H1 (cell line): ENCODE measurements around the gene GATC. TPM values are rescaled to one million over a fixed set of nuclear protein-coding genes. Genes with fewer than 3 reads are reported as not detected.

Experiments used
- CTCF ChIA-PET: fragments of 300-600 bp; sonication (Branson Sonifier 250); formaldehyde crosslinking; loops from one replicate; lab custom pipeline; 2021; ENCODE audit not compliant: partially characterized antibody; lab: Charles Lee
- POLR2A ChIA-PET: fragments of 300-600 bp; sonication (Branson Sonifier 250); formaldehyde crosslinking; loops from one replicate; lab custom pipeline; 2021; ENCODE audit warnings: inconsistent platforms; ENCODE audit not compliant: partially characterized antibody; lab: Charles Lee
- DNase-seq, 2 experiments: peaks; one replicate each; pipeline versions ENCODE4 v3.0.0 to v3.0.0-alpha.2; 2010 to 2022; ENCODE audit warnings: low spot score in 2 of 2, low read depth in 1 of 2, mixed read lengths in 1 of 2
- FAIRE-seq: peaks from 2 replicates; lab custom pipeline; 2011; peaks lifted over from hg19 to GRCh38; lab: Jason Lieb, UNC
- H2AFZ ChIP-seq: 2 replicates; pipeline ENCODE4 v1.8.1; 2012; ENCODE audit warnings: low read length, inconsistent platforms
- H2AK5ac ChIP-seq: 2 replicates; pipeline ENCODE4 v1.6.1; 2013; ENCODE audit warnings: low read depth, low read length
- H2BK120ac ChIP-seq: replicated peaks from 2 replicates; pipeline ENCODE3; 2013; ENCODE audit warnings: low read depth, low read length, inconsistent platforms
- H2BK12ac ChIP-seq: 2 replicates; pipeline ENCODE4 v1.6.1; 2013; ENCODE audit warnings: low read depth, low read length
- H2BK15ac ChIP-seq: 2 replicates; pipeline ENCODE4 v1.6.1; 2013; ENCODE audit warnings: low read length
- H2BK20ac ChIP-seq: 2 replicates; pipeline ENCODE4 v1.6.1; 2013; ENCODE audit warnings: low read length
- H2BK5ac ChIP-seq: 2 replicates; pipeline ENCODE4 v1.6.1; 2013; ENCODE audit warnings: low read depth, low read length
- H3K14ac ChIP-seq: 2 replicates; pipeline ENCODE4 v1.6.1; 2013; ENCODE audit warnings: inconsistent platforms; ENCODE audit not compliant: insufficient read length
- H3K18ac ChIP-seq: 2 replicates; pipeline ENCODE4 v1.6.1; 2013; ENCODE audit warnings: low read length; ENCODE audit errors: extremely low read depth
- H3K23ac ChIP-seq: 2 replicates; pipeline ENCODE4 v1.6.1; 2013; ENCODE audit warnings: inconsistent platforms; ENCODE audit not compliant: insufficient read length
- H3K23me2 ChIP-seq: 2 replicates; pipeline ENCODE4 v1.6.1; 2013; ENCODE audit warnings: low read depth, low read length
- H3K27ac ChIP-seq: 2 replicates; pipeline ENCODE4 v1.6.1; 2011; ENCODE audit warnings: low read depth, low read length, inconsistent platforms
- H3K27me3 ChIP-seq, 4 experiments: replicated peaks in 1 of 4; 1 replicate in 1 of 4; 2 replicates in 3 of 4; pipeline versions ENCODE4 v1.6.1 to v1.8.1; 2011 to 2013; ENCODE audit warnings: low read length in 3 of 4, mild to moderate bottlenecking in 3 of 4, inconsistent platforms in 2 of 4, mixed read lengths in 2 of 4, moderate library complexity in 1 of 4; ENCODE audit not compliant: control insufficient read depth in 3 of 4, insufficient read depth in 3 of 4; ENCODE audit errors: extremely low read depth in 1 of 4
- H3K36me3 ChIP-seq, 4 experiments: 2 replicates each; pipeline versions ENCODE4 v1.6.1 to v1.8.1; 2011 to 2013; ENCODE audit warnings: mild to moderate bottlenecking in 4 of 4, low read length in 3 of 4, moderate library complexity in 2 of 4, control low read depth in 1 of 4, inconsistent platforms in 1 of 4; ENCODE audit not compliant: insufficient read depth in 4 of 4, control insufficient read depth in 2 of 4
- H3K4ac ChIP-seq: replicated peaks from 2 replicates; pipeline ENCODE3; 2013; ENCODE audit warnings: low read length, low read depth, mixed read lengths, inconsistent platforms; ENCODE audit not compliant: insufficient read length
- H3K4me1 ChIP-seq, 4 experiments: replicated peaks in 1 of 4; 1 replicate in 1 of 4; 2 replicates in 3 of 4; pipeline versions ENCODE4 v1.6.1 to v1.8.1; 2011 to 2013; ENCODE audit warnings: low read length in 3 of 4, inconsistent platforms in 2 of 4, mixed read lengths in 1 of 4; ENCODE audit not compliant: insufficient read depth in 4 of 4, control insufficient read depth in 3 of 4
- H3K4me2 ChIP-seq, 2 experiments: 2 replicates each; pipeline versions ENCODE4 v1.6.1 to v1.8.1; 2011 to 2013; ENCODE audit warnings: low read depth in 2 of 2, low read length in 2 of 2, control low read depth in 1 of 2, inconsistent platforms in 1 of 2, mild to moderate bottlenecking in 1 of 2; ENCODE audit not compliant: insufficient read depth in 1 of 2
- H3K4me3 ChIP-seq, 4 experiments: fragments of 200-600, 300-600 bp in 1 of 4; sonication (generic), shearing (Covaris generic), sonication (Bioruptor Twin) in 1 of 4; 2 replicates each; pipeline versions ENCODE4 v1.5.1 to v1.8.1; 2011 to 2016; ENCODE audit warnings: low read length in 4 of 4, low read depth in 3 of 4, control low read depth in 2 of 4, inconsistent platforms in 2 of 4, mild to moderate bottlenecking in 2 of 4, mixed read lengths in 1 of 4, moderate library complexity in 1 of 4; ENCODE audit not compliant: insufficient read depth in 2 of 4; ENCODE audit errors: extremely low read depth in 1 of 4
- H3K56ac ChIP-seq: replicated peaks from 2 replicates; pipeline ENCODE3; 2013; ENCODE audit warnings: low read depth, mild to moderate bottlenecking, mixed read lengths, low read length, inconsistent platforms; ENCODE audit not compliant: insufficient read length
- H3K79me1 ChIP-seq: 2 replicates; pipeline ENCODE4 v1.6.1; 2013; ENCODE audit warnings: low read depth, low read length, control low read depth
- H3K79me2 ChIP-seq, 2 experiments: 2 replicates each; pipeline versions ENCODE4 v1.6.1 to v1.8.1; 2012 to 2013; ENCODE audit warnings: low read length in 2 of 2, mild to moderate bottlenecking in 2 of 2, inconsistent platforms in 1 of 2; ENCODE audit not compliant: insufficient read depth in 2 of 2, control insufficient read depth in 1 of 2
- H3K9ac ChIP-seq, 4 experiments: replicated peaks in 1 of 4; 1 replicate in 1 of 4; 2 replicates in 3 of 4; pipeline versions ENCODE4 v1.6.1 to v1.8.1; 2011 to 2013; ENCODE audit warnings: low read depth in 3 of 4, low read length in 3 of 4, control low read depth in 2 of 4, mild to moderate bottlenecking in 2 of 4, moderate library complexity in 2 of 4, inconsistent platforms in 1 of 4; ENCODE audit errors: extremely low read depth in 1 of 4
- H3K9me3 ChIP-seq, 2 experiments: 2 replicates each; pipeline versions ENCODE4 v1.6.1 to v1.8.1; 2012 to 2013; ENCODE audit warnings: mild to moderate bottlenecking in 2 of 2, moderate library complexity in 2 of 2, control low read depth in 1 of 2, inconsistent platforms in 1 of 2, low read depth in 1 of 2, low read length in 1 of 2, mixed read lengths in 1 of 2; ENCODE audit not compliant: insufficient read depth in 2 of 2
- H4K20me1 ChIP-seq, 2 experiments: replicated peaks in 1 of 2; 2 replicates each; pipeline versions ENCODE3 to v1.8.1; 2011 to 2013; ENCODE audit warnings: inconsistent platforms in 2 of 2, low read length in 2 of 2, mild to moderate bottlenecking in 1 of 2; ENCODE audit not compliant: insufficient read depth in 2 of 2, control insufficient read depth in 1 of 2
- H4K5ac ChIP-seq: 2 replicates; pipeline ENCODE4 v1.6.1; 2013; ENCODE audit warnings: low read length, low read depth, mixed read lengths, inconsistent platforms; ENCODE audit not compliant: insufficient read length
- H4K8ac ChIP-seq: 2 replicates; pipeline ENCODE4 v1.8.0; 2013; ENCODE audit warnings: mild to moderate bottlenecking, moderate library complexity, low read length, inconsistent platforms; ENCODE audit not compliant: insufficient read depth; ENCODE audit errors: extremely low read depth
- H4K91ac ChIP-seq: replicated peaks from 2 replicates; pipeline ENCODE3; 2013; ENCODE audit warnings: low read length, mixed read lengths, inconsistent platforms; ENCODE audit not compliant: insufficient read length
- ASH2L ChIP-seq: fragments of 200-600, 300-600 bp; sonication (generic); IDR thresholded peaks from one replicate; pipeline ENCODE4 v1.7.1; 2017; ENCODE audit warnings: low read length
- CEBPB ChIP-seq: IDR thresholded peaks from 2 replicates; pipeline ENCODE4 v1.6.1; 2012; ENCODE audit warnings: low read depth, low read length
- EZH2 ChIP-seq: fragments of 200-600 bp; sonication (generic); IDR thresholded peaks from 2 replicates; pipeline ENCODE4 v1.7.1; 2012; ENCODE audit warnings: low read depth, mild to moderate bottlenecking, moderate library complexity, low read length, inconsistent platforms; ENCODE audit not compliant: severe bottlenecking
- FOSL1 ChIP-seq: IDR thresholded peaks from 2 replicates; pipeline ENCODE4 v1.6.1; 2011; ENCODE audit warnings: mild to moderate bottlenecking, low read depth, low read length, moderate library complexity; ENCODE audit not compliant: insufficient read depth
- POLR2AphosphoS5 ChIP-seq: IDR thresholded peaks from 2 replicates; pipeline ENCODE4 v1.6.1; 2011; ENCODE audit warnings: low read depth, low read length
- RFX5 ChIP-seq: IDR thresholded peaks from 2 replicates; pipeline ENCODE4 v1.6.1; 2011; ENCODE audit warnings: low read depth, low read length, improper control_type of control experiment, borderline replicate concordance
- WGBS, 2 experiments: shearing (Covaris generic) in 1 of 2; methylation state at CpG; one replicate each; pipeline versions ENCODE4 v1.1.6 to v1.1.7; 2013 to 2015; ENCODE audit warnings: low lambda C conversion rate in 2 of 2, mixed read lengths in 2 of 2, inconsistent platforms in 1 of 2, low coverage in 1 of 2, missing lambda C conversion rate in 1 of 2; ENCODE audit not compliant: insufficient replicate concordance in 2 of 2, insufficient coverage in 1 of 2, insufficient read length in 1 of 2; ENCODE audit errors: extremely low coverage in 1 of 2, missing lambda C conversion rate in 1 of 2; 5-methylcytosine and 5-hydroxymethylcytosine counted together
- polyA plus RNA-seq, 7 experiments: library from polyadenylated mRNA; depleted of rRNA in 3 of 7; stranded (reverse) in 5 of 7; unstranded in 2 of 7; fragments of >200 nt in 5 of 7; fragments of 200-250 nt in 2 of 7; gene quantifications; 1 replicate in 5 of 7; 2 replicates in 1 of 7; 4 replicates in 1 of 7; pipeline versions ENCODE4 v1.2.1 to v1.2.3, GENCODE V29; 2011 to 2013; ENCODE audit warnings: missing spikeins in 2 of 7, mixed read lengths in 2 of 7
- total RNA-seq: library from RNA; stranded (reverse); fragmentation: NEBNext Ultra II Directional; extraction: Animal tissue kit (Norgen Biotek cat#: 25700); gene quantifications from 2 replicates; pipeline ENCODE4 v1.2.1, GENCODE V29; 2021
- TF ChIP-seq, protein P1 (sequence below), 3 experiments: IDR thresholded peaks; 1 replicate in 2 of 3; 2 replicates in 1 of 3; pipeline versions ENCODE4 v1.5.1 to v1.6.1; 2011; ENCODE audit warnings: low read length in 3 of 3, mild to moderate bottlenecking in 3 of 3, inconsistent platforms in 2 of 3, low read depth in 1 of 3, moderate library complexity in 1 of 3; ENCODE audit not compliant: insufficient read depth in 1 of 3; ENCODE audit errors: control extremely low read depth in 1 of 3
- TF ChIP-seq, protein P2 (sequence below): IDR thresholded peaks from 2 replicates; pipeline ENCODE4 v1.6.1; 2012; ENCODE audit warnings: low read length, inconsistent platforms

GATC gene
- total and polyA plus RNA-seq, 2 of the 8 experiments (the other 6 are each of a cell fraction or from before 2014, with no cell fraction given) = 13.2 to 30.4 TPM

DNA sequence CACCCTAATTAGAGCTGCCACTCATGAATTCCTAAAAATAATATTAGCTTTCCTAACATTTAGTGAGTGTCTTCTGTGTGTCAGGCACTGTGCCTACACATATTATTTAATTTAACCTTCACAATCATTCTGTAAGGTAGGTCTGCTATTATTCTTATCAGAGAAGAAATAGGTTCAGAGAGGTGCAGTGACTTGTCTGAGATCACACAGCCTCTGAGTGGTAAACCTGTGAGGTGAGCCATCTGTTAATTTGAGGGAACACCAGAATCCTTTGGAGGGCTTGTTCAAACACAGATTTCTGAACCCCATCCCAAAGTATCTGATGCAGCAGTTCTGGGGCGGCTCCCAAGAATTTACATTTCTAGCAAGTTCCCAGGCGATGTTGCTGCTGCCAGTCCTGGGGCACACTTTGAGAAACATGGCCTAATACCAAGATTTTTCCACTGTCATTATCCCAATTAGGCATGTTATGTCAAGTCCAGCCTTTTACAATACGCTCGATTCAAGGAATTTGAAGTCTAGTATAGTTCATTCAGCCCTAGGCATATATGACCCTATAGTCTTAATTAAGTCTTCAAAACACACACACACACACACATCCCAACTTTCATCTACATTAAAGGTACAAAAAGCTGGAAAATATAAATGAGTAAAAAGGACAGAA is 28.2 kb upstream of the GATC start:
- Histone ChIP-seq H3K9ac (no peak overlapping the region), H2AK5ac (no peak overlapping the region), H3K4me1 (peaks cover 0 to 10% (median 5%) of the 10 kb centered on the region in 4 experiments; a peak in 3 of 7 replicates), H2BK120ac (no peak overlapping the region), H2AFZ (no peak overlapping the region), H4K5ac (no peak overlapping the region), H3K23ac (no peak overlapping the region), H3K79me1 (no peaks in the 10 kb centered on the region), H3K4ac (no peak overlapping the region), H3K18ac (no peak overlapping the region), H3K4me2 (no peak overlapping the region), H3K9me3 (no peaks in the 10 kb centered on the region), H3K27ac (no peak overlapping the region), H3K79me2 (no peaks in the 10 kb centered on the region), H3K14ac (no peak overlapping the region), H2BK5ac (no peak overlapping the region), H4K8ac (no peak overlapping the region), H4K20me1 (no peaks in the 10 kb centered on the region), H2BK12ac (no peak overlapping the region), H3K36me3 (no peaks in the 10 kb centered on the region), H3K23me2 (no peaks in the 10 kb centered on the region), H3K56ac (no peak overlapping the region), H4K91ac (no peak overlapping the region), H3K27me3 (no peaks in the 10 kb centered on the region), H3K4me3 (no peak overlapping the region), H2BK20ac (no peak overlapping the region), H2BK15ac (no peak overlapping the region)
- FAIRE-seq (no peak), DNase-seq (no peak)
- ChIA-PET POLR2A (interaction anchor here (0.8 to 1.7 kb wide), 5 partner anchors 10 to 51 kb away, joined by 3 to 6 read pairs (median 3); no protein-coding TSS in a partner anchor), CTCF (interaction anchor here (0.7 to 4.1 kb wide), 5 partner anchors 10 to 83 kb away, joined by 3 to 30 read pairs (median 3); no protein-coding TSS in a partner anchor)
- WGBS, 2 experiments = 90% methylated on average over 4 of the region's 4 CpGs; no CpG with 5 or more reads in 1 of the 2 experiments
- TF ChIP-seq RFX5 (no peak), ASH2L (no peak), CEBPB (no peak), FOSL1 (no peak), EZH2 (no peak), POLR2AphosphoS5 (no peak)
- TF ChIP-seq, protein P1, sequence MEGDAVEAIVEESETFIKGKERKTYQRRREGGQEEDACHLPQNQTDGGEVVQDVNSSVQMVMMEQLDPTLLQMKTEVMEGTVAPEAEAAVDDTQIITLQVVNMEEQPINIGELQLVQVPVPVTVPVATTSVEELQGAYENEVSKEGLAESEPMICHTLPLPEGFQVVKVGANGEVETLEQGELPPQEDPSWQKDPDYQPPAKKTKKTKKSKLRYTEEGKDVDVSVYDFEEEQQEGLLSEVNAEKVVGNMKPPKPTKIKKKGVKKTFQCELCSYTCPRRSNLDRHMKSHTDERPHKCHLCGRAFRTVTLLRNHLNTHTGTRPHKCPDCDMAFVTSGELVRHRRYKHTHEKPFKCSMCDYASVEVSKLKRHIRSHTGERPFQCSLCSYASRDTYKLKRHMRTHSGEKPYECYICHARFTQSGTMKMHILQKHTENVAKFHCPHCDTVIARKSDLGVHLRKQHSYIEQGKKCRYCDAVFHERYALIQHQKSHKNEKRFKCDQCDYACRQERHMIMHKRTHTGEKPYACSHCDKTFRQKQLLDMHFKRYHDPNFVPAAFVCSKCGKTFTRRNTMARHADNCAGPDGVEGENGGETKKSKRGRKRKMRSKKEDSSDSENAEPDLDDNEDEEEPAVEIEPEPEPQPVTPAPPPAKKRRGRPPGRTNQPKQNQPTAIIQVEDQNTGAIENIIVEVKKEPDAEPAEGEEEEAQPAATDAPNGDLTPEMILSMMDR (IDR thresholded peaks at IDR 0.05; ENCODE audit: control extremely low read depth in 1 of 3, insufficient read depth in 1 of 3, low read depth in 1 of 3, low read length in 3 of 3) = no peak
- TF ChIP-seq, protein P2, sequence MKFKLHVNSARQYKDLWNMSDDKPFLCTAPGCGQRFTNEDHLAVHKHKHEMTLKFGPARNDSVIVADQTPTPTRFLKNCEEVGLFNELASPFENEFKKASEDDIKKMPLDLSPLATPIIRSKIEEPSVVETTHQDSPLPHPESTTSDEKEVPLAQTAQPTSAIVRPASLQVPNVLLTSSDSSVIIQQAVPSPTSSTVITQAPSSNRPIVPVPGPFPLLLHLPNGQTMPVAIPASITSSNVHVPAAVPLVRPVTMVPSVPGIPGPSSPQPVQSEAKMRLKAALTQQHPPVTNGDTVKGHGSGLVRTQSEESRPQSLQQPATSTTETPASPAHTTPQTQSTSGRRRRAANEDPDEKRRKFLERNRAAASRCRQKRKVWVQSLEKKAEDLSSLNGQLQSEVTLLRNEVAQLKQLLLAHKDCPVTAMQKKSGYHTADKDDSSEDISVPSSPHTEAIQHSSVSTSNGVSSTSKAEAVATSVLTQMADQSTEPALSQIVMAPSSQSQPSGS = no peak
